GM19035 (cell line): ENCODE data around the gene UNC5C.

ENCODE experiments used
- ATAC-seq: cut with Tn5 transposase; IDR thresholded peaks from one replicate; pipeline ENCODE4 v1.9.1; 2021; ENCODE audit not compliant: unreplicated experiment

Gene UNC5C

GRCh38 chr4:95224402-95224801 is 324.4 kb downstream of the UNC5C start:
- ATAC-seq = no peak

DNA sequence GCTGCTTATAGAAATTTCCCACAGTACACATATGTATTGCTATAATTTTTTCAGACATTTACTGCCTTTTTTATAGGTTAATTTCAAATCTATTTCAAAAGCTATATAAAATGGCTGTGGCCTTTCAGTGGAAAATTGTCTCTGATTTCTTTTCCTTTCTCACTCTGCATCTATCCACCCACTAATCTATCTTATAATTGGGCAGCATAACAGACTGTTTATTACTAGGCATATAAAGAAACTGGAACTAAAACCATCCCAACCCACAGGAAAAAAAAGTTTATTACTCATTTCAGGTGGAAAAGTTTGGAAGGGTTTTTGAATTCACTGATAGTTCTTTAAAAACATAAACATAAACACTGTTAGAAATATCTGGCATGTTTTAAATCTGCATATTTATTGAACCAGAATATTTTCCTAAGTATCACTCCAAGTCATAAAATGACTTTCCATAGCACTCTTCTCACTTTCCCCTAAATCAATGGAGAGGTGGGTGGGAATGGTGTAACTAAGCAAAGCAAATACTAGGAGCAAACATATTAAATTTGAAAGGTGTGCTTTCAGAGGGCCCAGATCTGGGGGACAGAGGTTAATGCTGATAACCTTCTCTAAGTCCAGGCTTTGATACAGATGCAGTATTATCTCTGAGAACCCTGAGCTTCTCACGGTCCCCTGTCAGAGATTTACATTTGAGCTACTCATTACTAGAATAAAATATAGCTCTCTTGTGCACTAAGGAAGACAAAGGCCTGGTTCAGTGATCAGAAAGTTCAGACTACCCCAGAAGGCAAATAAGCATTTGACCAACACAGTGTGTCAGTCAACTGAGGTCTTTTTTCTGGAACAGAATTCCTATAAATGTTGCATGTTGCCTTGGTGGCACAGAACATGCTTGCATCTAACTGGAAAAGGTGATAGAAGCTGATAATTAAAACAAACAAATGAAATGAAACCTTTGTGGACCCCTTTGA is 328.3 kb downstream of the UNC5C start:
- no peak for ATAC-seq

DNA sequence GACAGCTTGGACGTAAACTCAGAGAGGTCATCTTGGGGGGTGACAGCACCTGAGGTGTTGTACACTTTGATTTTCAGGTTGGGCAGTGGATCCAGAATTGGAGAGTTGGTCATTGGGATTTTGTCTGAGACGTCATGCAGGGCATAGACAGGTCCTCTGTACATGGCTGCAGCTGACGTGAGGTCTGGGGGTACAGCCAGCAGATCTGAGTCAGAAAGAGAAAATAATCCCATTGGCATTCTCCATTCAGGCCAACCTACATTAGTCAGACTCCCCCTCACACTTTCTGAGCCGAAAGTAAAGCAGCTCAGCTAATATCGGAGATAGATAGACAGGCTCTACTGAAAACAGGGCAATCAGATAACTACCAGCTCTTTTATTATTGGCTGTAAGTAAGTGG is 329.7 kb downstream of the UNC5C start:
- no peak for ATAC-seq

GRCh38 chr4:95217197-95217596 is 331.6 kb downstream of the UNC5C start:
- ATAC-seq = no peak

DNA sequence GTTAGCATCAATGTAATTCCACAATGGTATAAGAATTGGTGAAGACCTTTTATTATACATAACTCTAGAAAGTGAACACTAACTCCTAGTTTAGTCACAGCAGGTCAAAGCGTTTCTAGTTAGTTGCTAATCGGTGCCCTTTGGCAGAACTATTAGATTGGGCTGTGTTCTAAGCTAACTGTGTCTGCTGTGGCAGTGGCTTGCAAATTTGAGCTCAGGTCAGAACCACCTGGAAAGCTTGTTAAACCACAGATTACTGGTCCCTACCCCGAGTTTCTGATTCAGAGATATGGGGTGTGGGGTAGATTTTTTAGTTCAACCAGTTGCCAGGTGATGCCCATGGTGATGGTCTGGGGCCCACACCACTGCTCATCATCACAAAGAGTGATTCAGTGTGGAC is 332.1 kb downstream of the UNC5C start:
- ATAC-seq = no peak

- no peak for ATAC-seq
These were observed 332.7 kb downstream of the UNC5C start for GRCh38 chr4:95215991-95216605.

DNA sequence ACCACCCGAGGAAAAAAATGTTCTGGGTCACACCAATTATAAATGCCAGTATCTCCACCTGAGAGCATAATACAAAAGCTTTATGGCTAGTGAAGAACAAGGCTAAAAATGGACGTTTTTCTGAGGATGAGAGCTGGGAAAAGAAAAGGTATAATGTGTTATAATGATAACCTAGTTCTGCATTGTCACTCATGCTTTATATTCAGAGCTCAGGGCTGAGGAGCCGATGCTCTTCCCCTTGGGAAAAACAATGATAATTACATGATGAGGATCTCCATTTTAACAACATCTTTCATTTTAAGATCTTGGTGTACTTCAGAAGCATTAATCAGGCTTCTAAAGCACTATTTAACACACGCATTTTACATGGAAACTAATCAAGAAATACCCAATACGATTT is 333.7 kb downstream of the UNC5C start:
- ATAC-seq = no peak

- no peak for ATAC-seq
These were observed 334.4 kb downstream of the UNC5C start for GRCh38 chr4:95214408-95214807.

GRCh38 chr4:95213366-95213765 is 335.4 kb downstream of the UNC5C start:
- no peak for ATAC-seq

DNA sequence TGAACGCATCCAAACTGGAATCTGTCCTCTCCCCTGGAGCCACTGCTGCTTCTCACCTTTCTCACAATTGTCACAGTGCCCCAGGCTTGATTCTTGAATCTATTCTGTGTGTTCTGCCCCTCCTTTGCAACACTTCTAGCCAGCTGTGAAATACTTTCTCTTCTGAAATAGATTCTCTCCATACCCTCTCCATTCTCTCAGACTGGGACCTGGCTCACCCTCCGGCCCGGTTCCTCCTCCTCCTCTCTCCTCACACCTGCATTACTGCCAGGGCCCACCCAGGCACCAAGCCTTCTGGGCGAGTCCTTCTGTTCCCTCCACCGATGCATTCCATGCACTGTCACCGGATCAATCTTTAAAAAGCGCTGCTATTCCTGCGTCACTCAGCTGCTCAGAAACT is 336.1 kb downstream of the UNC5C start:
- no peak for ATAC-seq

DNA sequence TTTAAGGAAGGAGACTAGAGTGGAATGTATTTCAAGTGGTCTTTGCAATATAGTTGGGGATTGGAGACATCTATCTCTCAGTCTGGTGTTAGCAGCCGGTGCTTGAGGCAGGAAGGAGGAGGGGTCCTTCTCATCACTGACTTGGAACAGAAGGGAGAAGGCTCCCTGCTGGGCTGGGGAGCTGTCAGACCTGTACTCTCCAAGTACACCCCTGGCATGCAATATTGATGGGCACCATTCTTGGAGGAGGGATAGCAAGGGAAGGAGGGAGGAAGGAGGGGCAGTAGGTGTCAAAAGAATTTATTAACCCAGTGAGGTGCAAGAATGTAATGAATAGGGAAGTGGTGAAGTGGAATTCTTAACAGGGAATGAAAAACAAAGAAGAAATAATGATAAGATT is 338.8 kb downstream of the UNC5C start:
- ATAC-seq = no peak

DNA sequence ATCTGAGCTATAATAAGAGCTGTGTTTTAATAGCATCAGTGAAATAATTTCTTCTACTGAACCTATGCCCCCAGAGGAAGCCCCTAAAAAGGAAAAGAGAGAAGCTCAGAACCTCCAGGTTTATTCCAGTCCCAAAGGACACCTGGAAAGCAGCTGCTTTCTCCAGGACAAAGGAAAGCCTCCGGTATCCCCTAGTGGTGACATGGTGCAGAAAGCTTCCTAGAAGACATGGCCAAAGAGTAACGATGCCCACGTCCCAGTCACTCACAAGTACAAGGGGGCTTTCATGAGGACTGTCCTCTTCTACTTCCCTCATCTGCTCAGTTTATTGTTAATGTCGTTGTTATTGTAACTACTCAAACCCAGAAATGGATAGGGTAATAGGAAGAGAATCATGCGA is 343.9 kb downstream of the UNC5C start:
- no peak for ATAC-seq

DNA sequence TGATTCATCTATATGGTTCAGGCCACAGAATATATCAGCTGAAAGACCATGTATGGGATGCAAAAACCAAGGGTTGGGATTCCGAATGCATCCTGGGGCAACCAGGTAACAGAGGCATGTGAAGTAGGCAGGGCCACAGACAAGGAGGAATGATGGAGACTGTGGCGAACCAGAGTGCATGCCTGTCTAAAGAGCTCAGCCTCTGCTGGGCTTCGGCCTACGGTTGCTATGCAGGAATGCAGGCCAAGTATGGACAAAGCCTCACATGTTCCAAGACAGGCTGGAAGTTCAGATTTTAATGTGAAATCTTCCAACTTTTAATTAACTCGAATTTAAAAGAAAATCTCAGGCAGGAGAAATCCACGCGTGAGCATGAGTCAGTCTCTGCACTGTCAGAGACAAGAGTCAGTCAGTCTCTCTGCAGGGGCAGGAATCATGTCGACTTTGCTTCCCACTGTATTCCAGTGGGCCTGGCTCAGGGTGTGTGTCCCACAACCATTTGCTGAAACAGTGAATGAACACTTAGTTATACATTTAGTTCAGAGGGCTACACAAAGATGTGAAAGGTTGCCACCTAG is 344.4 kb downstream of the UNC5C start:
- no peak for ATAC-seq

GRCh38 chr4:95198961-95199360 is 349.8 kb downstream of the UNC5C start:
- ATAC-seq = no peak

DNA sequence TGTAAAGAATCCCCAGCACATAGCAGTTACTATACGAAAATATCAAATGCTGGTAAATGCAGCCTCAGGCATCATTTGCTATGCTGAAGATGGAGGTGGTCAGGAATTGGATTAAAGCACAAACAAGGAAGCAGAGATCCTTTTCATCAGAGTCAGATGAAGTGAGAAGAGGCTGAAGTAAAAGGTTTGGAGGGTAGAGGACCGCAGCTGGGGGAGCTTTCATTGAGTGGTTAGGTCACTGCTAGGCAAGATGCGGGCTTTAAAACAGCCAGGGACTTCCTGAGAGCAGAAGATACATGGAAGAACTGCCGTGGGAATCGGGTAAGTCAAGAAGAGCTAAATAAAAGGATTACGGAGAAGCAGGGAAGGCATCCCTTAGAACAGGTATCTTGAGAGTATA is 351.4 kb downstream of the UNC5C start:
- no peak for ATAC-seq

DNA sequence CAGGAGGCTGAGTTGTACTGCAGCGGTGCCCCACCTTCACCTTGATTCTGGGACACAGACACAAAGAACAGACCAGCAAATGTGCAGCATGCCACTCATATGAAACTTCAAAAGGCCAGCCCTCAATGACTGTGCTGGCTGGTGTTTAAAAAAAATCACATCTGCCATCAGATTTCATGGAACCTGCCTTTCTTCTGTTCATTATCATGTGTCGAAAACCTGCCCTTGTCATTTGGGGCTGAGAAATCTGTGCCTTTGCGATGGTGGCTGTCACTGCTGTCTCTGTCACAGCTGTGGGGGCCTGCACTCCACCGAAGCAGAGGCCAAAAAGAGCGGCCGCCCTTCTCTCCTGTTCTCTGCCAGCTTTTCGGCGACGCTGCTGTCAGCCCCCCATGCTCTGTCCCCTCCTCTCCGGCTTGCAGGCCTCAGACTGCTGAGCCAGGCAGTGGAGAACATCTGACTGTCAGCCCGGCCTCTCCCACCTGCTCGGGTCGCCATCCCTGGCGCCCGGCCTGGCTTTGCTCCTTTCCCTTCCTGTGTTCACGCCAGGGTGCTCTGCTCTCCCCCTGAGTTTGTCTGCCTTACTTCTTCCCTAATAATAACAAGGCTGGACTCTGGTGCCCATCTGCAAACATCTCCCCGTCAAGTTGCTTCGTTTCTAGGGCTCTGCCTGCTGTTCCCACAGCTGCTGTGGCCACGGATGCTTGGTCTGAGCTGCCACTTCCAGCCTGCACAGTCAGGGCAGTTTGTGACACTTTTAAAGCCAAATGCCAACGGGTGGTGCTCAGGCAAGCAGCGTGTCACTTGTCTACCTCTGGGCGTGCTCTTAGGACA is 355.2 kb downstream of the UNC5C start:
- ATAC-seq = no peak

DNA sequence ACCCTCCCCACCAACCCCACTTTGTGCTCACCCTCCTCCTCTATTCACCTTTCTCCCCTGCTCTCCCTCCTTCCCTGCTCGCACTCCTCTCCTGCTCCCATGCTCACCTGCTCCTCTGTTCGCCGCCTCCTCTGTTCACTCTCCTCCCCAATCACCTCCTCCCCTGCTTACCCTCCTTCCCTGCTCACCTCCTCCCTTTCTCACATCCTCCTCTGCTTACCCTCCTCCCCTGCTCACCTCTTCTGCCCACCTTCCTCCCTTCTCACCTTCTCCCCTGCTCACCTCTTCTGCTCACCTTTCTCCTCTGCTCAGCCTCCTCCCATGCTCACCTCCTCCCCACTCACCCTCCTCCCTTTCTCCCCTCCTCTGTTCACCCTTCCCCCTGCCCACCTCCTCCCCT is 357.2 kb downstream of the UNC5C start:
- no peak for ATAC-seq

- ATAC-seq = no peak
These were observed 357.9 kb downstream of the UNC5C start for GRCh38 chr4:95190751-95191436.

GRCh38 chr4:95188701-95189370 is 359.9 kb downstream of the UNC5C start:
- ATAC-seq = no peak

DNA sequence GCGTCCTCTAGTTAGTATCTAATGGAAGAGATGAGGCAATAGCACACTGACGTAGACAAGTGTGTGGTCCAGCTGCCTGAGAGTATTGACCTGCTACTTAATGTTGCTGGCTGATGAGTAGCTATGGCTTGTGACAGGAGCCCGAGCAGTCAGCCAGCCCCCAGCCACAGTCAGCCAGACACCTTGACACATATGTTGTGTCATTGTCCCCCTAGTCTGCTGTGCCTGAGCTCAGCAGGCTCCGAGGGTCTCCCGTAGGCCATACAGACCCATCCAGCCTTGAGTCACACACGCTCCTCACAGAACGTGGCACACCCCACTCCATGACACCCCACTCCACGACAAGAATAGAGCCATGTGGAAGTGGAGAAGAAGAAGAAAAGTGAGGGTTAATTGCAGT is 362.1 kb downstream of the UNC5C start:
- ATAC-seq = no peak
